ENCODE data around the gene HSPBP1.

Gene HSPBP1

DNA sequence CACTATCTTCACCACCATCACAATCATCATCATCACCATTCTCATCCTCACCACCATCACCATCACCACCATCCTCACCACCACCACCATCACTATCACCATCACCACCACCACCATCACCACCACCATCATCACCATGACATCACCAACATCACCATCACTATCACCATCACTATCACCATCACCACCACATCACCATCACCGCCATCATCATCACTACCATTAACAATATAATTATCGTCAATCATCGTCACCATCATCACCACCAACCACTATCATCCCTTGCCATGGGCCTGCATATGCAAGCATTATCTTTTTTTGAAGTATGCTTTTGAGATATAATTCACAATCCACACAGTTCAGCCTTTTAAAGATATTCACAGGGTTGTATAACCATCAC lies 13.5 kb downstream of the HSPBP1 start:
- no peak for TF ChIP-seq CTCF (IDR thresholded peaks at IDR 0.05; ENCODE audit: low read length, missing control alignments)
- no peak for DNase-seq (ENCODE audit: low read depth)
- H3K4me3 ChIP-seq (replicated peaks; ENCODE audit: low read depth, low read length): no peak overlapping the region

DNA sequence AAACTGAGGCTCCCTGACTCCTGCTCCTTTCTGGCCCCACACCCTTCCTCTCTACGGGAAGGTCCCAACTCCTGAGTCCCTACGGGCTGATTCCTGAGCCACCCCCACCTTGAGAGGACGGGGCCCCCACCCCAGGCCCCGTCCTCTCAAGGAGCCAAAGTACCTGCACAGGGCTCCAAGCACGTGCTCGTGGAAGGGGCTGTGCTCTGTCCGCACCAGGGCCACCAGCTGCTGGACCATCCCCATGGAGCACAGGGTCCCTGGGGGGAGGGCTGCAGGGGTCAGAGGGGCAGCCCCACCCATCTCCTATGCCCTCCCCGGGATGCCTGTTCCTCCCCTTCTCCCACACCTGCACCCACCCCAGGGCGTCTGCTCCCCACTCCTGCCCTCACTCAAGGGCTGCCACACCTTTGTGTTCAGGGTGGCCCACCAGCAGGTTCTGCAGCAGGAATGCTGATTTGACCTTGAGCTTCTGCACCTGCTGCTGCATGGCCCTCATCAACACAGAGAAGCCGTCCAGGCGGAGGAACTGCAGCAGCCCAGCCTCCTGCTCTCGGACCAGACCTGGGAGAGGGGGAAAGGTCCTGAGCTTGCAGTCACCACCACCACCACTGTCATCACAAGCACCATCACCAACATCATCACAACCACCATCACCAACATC lies 14.1 kb downstream of the HSPBP1 start:
- H3K4me3 ChIP-seq (replicated peaks; ENCODE audit: low read depth, low read length): no peak overlapping the region
- TF ChIP-seq CTCF (IDR thresholded peaks at IDR 0.05; ENCODE audit: low read length, missing control alignments): no peak
- no peak for DNase-seq (ENCODE audit: low read depth)

DNA sequence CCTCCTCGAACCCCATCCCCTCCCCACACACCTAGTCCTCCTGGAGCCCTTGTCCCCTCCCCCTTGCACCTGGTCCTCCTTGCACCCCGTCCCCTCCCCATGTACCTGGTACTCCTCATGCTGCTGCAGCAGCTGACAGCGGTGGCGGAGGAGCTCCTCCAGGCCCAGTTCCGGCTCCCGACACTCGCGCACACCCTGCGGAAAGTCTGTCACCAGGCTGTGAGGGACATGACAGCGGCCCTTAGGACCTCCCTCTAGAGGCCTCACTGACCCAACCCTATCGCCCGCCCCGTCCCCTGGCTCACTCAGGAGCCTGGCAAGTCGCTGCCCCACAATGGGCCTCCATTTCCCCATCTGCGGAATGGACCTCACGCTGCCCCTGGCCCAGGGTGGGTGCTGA lies 14.7 kb downstream of the HSPBP1 start:
- no peak for TF ChIP-seq CTCF (IDR thresholded peaks at IDR 0.05; ENCODE audit: low read length, missing control alignments)
- no peak for DNase-seq (ENCODE audit: low read depth)
- no peak overlapping the region for H3K4me3 ChIP-seq (replicated peaks; ENCODE audit: low read depth, low read length)

- H3K4me3 ChIP-seq (replicated peaks; ENCODE audit: low read depth, low read length): no peak overlapping the region
- no peak for TF ChIP-seq CTCF (IDR thresholded peaks at IDR 0.05; ENCODE audit: low read length, missing control alignments)
- DNase-seq (ENCODE audit: low read depth): no peak
Observed at GRCh38 chr19:55264531-55264930, 15.4 kb downstream of the HSPBP1 start.

- no peak overlapping the region for H3K4me3 ChIP-seq (replicated peaks; ENCODE audit: low read depth, low read length)
- no peak for DNase-seq (ENCODE audit: low read depth)
- no peak for TF ChIP-seq CTCF (IDR thresholded peaks at IDR 0.05; ENCODE audit: low read length, missing control alignments)
Observed at GRCh38 chr19:55262359-55262758, 17.6 kb downstream of the HSPBP1 start.

GRCh38 chr19:55261671-55262126 lies 18.2 kb downstream of the HSPBP1 start:
- DNase-seq (ENCODE audit: low read depth): no peak
- no peak for TF ChIP-seq CTCF (IDR thresholded peaks at IDR 0.05; ENCODE audit: low read length, missing control alignments)
- no peak overlapping the region for H3K4me3 ChIP-seq (replicated peaks; ENCODE audit: low read depth, low read length)

Measured in fibroblast of pulmonary artery (primary cell).